ENCODE measurements around the gene EPHX1.

The EPHX1 gene

DNA sequence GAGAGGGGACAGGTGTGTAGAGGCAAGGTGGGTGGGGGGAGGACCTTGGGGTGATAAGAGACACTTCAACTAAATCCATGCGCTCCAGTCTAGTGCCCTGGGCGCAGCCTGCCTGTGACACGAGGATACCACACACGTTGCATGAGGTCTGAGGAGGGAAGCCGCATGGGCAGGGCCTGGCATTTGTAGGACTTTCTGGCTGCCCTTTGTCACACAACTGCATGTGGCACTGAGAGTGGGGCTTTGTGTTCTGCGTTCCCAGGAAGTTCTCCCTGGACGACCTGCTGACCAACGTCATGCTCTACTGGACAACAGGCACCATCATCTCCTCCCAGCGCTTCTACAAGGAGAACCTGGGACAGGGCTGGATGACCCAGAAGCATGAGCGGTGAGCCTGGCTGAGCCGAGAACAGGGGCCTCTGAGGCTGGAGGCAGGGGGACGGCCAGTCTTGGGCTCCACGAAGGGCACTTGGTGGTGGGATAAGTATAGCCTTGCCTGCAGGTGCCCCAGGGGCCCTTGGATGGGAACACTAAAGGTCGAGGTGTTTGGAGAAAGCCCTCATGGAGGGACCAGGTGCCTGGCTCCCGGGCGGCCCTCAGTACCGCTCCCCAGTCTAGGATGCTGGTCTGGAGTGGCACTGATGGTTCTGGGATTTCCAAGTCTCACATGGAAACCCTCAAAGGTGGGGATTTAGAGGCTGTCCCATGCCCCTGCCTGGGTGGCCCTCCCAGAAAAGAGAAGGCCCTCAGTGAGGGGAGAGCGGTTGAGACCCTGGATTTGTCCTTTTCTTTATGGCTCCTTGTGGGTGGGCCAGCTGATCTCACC lies 34.5 kb downstream of the EPHX1 start:
- Histone ChIP-seq H3K4me1 (peaks cover 0 to 9% (median 6%) of the 10 kb centered on the region in 4 donors), H3K4me3 (no peak overlapping the region), H3K27ac (no peak overlapping the region), H3K36me3 (peaks cover 0 to 88% (median 38%) of the 10 kb centered on the region in 3 donors), H3K27me3 (no peaks in the 10 kb centered on the region), H3K9me3 (no peaks in the 10 kb centered on the region)
- intact Hi-C loops (cut with DNase I; ENCODE audit: low total_unique reads) = loop anchor here (5.0 to 10.0 kb wide), 3 partner anchors 67 to 372 kb away; partner anchors contain the start of genes ENAH and SRP9
- no peak for TF ChIP-seq CTCF (IDR thresholded peaks at IDR 0.05)
- no peak for DNase-seq

DNA sequence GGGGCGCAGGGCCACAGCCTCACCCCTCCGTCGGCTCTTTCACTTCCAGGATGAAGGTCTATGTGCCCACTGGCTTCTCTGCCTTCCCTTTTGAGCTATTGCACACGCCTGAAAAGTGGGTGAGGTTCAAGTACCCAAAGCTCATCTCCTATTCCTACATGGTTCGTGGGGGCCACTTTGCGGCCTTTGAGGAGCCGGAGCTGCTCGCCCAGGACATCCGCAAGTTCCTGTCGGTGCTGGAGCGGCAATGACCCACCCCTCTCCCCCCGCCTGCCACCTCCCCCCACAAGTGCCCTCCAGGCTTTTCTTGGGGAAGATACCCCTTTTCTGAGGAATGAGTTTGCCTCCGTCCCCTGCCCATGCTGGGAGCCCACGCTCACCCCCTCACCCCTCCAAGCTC lies 35.2 kb downstream of the EPHX1 start:
- intact Hi-C loops (cut with DNase I; ENCODE audit: low total_unique reads) = loop anchor here (5.0 to 10.0 kb wide), 3 partner anchors 68 to 373 kb away; partner anchors contain the start of genes ENAH and SRP9

DNA sequence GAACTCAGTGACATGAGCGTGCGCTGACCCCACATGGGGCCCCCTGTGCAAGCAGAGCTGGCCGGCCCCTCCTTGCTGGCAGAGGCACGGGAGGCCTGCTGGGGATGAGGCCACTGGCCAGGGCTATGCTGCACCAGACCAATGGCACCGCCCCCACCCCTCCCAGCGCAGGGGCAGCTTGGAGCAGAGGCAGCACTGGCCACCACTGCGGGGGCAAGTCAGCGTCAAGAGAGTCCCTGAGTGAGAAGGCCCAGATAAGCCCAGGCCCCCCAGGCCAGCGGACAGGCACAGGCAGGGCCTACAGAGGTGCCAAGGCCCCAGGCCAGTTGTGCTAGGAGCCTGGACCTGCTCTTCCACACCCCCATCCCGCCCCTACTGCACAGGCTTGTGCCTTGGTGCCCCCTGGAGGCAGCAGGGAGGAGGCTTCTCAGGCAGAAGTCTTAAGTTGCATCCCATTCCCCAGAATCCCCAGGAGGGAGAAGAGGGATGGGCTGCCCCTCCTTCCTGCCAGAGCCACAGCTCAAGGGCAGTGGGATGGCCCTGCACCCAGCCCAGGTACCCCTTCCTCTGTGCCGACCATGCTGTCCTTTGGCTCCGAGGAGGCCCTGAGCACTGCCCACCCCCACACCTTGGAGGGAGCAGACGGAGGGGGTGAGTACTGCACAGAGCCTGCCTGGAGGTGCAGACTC lies 35.8 kb downstream of the EPHX1 start:
- intact Hi-C loops (cut with DNase I; ENCODE audit: low total_unique reads) = loop anchor here (5.0 to 10.0 kb wide), 3 partner anchors 68 to 373 kb away; partner anchors contain the start of genes ENAH and SRP9
- no peaks in the 10 kb centered on the region for H3K27me3 ChIP-seq
- peaks cover 0 to 88% (median 34%) of the 10 kb centered on the region in 3 donors for H3K36me3 ChIP-seq
- peak; percentile 82 to 92 for DNase-seq
- no peak overlapping the region for H3K4me3 ChIP-seq
- H3K27ac ChIP-seq = peak overlapping the region; percentile 11 to 54
- peak; percentile 83 to 85 for TF ChIP-seq CTCF (IDR thresholded peaks at IDR 0.05)
- no peaks in the 10 kb centered on the region for H3K9me3 ChIP-seq
- peaks cover 0 to 9% (median 6%) of the 10 kb centered on the region in 4 donors for H3K4me1 ChIP-seq

More for the DNA sequence above, 35.2 kb downstream of the EPHX1 start:
- H3K27ac ChIP-seq = peak overlapping the region; percentile 11 to 54
- no peaks in the 10 kb centered on the region for H3K9me3 ChIP-seq
- no peak for DNase-seq
- no peak overlapping the region for H3K4me3 ChIP-seq
- peaks cover 0 to 88% (median 34%) of the 10 kb centered on the region in 3 donors for H3K36me3 ChIP-seq
- no peak for TF ChIP-seq CTCF (IDR thresholded peaks at IDR 0.05)
- H3K27me3 ChIP-seq = no peaks in the 10 kb centered on the region
- peaks cover 0 to 9% (median 6%) of the 10 kb centered on the region in 4 donors for H3K4me1 ChIP-seq

GRCh38 chr1:225846331-225847310 lies 36.7 kb downstream of the EPHX1 start:
- Histone ChIP-seq H3K4me1 (peaks cover 0 to 9% (median 6%) of the 10 kb centered on the region in 4 donors), H3K36me3 (peaks cover 7 to 97% (median 34%) of the 10 kb centered on the region in 3 donors), H3K9me3 (no peaks in the 10 kb centered on the region), H3K4me3 (no peak overlapping the region), H3K27ac (peak overlapping the region in 1 of 2 donors; percentile 11), H3K27me3 (no peaks in the 10 kb centered on the region)
- intact Hi-C loops (cut with DNase I; ENCODE audit: low total_unique reads) = loop anchor here (5.0 to 10.0 kb wide), 3 partner anchors 69 to 374 kb away; partner anchors contain the start of genes ENAH and SRP9
- no peak for TF ChIP-seq CTCF (IDR thresholded peaks at IDR 0.05)
- DNase-seq = no peak
